ENCODE measurements around the gene ATP5PD.

The ATP5PD gene

DNA sequence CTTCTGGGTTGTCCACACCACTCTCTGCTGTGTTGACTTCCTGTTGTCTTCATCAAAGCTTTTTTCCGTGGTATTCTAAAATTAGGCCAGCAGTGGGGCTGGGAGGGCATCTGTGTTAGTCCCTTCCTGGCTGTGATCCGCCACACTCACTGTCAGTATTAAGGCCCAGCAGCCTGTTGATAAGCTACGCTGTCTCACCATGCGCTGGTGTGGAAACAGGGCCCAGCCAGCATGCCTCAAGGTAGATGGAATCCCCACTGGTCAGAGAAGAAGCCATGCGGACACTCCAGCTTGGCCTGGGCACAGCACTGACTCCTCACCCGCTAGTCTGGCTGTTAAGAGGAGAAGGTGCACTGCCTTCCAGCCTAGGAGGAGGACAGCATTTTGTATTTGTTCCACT, 48.0 kb downstream of the ATP5PD start (continued):
- TF ChIP-seq PRDM10 (tag by site-specific recombination; IDR thresholded peaks at IDR 0.05) (no peak), ELK4 (IDR thresholded peaks at IDR 0.05; ENCODE audit: borderline replicate concordance, low read depth, low read length) (no peak)
- TF ChIP-seq, protein P1, sequence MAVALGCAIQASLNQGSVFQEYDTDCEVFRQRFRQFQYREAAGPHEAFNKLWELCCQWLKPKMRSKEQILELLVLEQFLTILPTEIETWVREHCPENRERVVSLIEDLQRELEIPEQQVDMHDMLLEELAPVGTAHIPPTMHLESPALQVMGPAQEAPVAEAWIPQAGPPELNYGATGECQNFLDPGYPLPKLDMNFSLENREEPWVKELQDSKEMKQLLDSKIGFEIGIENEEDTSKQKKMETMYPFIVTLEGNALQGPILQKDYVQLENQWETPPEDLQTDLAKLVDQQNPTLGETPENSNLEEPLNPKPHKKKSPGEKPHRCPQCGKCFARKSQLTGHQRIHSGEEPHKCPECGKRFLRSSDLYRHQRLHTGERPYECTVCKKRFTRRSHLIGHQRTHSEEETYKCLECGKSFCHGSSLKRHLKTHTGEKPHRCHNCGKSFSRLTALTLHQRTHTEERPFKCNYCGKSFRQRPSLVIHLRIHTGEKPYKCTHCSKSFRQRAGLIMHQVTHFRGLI (tag by site-specific recombination; IDR thresholded peaks at IDR 0.05), result no peak

GRCh38 chr17:74995847-74996246, 50.9 kb downstream of the ATP5PD start:
- H3K9me3 ChIP-seq (ENCODE audit: control insufficient read depth, insufficient read depth, low read depth, low read length), result no peaks in the 10 kb centered on the region
- H3K4me1 ChIP-seq (ENCODE audit: control insufficient read depth, insufficient read depth, low read length), result no peaks in the 10 kb centered on the region
- peaks cover 8 to 11% of the 10 kb centered on the region in 2 experiments; a peak in 2 of 3 replicates for H3K36me3 ChIP-seq (ENCODE audit: control insufficient read depth in 2 of 2, insufficient read depth in 1 of 2, low read length in 2 of 2)
- CTCF ChIA-PET, result interaction anchor here (2.7 kb wide), 1 partner anchor 8 kb away, joined by 8 read pairs; the partner anchor contains the start of gene CDR2L
- POLR2A ChIA-PET, result interaction anchor here (1.4 kb wide), 1 partner anchor 17 kb away, joined by 5 read pairs; the partner anchor contains the start of gene MRPL58
- H3K27ac ChIP-seq (ENCODE audit: extremely low read depth, low read depth, low read length), result no peak overlapping the region
- TF ChIP-seq OVOL3 (tag by site-specific recombination; IDR thresholded peaks at IDR 0.05) (no peak), ZNF341 (tag by site-specific recombination; IDR thresholded peaks at IDR 0.05; ENCODE audit: low read depth) (no peak), ZNF664 (tag by site-specific recombination; IDR thresholded peaks at IDR 0.05) (peak; percentile 63; the same call in 1 of the 2 replicates), PRDM6 (tag by site-specific recombination; IDR thresholded peaks at IDR 0.05) (peak; percentile 80)
- TF ChIP-seq, protein P2, sequence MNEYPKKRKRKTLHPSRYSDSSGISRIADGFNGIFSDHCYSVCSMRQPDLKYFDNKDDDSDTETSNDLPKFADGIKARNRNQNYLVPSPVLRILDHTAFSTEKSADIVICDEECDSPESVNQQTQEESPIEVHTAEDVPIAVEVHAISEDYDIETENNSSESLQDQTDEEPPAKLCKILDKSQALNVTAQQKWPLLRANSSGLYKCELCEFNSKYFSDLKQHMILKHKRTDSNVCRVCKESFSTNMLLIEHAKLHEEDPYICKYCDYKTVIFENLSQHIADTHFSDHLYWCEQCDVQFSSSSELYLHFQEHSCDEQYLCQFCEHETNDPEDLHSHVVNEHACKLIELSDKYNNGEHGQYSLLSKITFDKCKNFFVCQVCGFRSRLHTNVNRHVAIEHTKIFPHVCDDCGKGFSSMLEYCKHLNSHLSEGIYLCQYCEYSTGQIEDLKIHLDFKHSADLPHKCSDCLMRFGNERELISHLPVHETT (tag by site-specific recombination; IDR thresholded peaks at IDR 0.05), result no peak
- no peak overlapping the region for H3K4me3 ChIP-seq (ENCODE audit: low read depth, low read length)

DNA sequence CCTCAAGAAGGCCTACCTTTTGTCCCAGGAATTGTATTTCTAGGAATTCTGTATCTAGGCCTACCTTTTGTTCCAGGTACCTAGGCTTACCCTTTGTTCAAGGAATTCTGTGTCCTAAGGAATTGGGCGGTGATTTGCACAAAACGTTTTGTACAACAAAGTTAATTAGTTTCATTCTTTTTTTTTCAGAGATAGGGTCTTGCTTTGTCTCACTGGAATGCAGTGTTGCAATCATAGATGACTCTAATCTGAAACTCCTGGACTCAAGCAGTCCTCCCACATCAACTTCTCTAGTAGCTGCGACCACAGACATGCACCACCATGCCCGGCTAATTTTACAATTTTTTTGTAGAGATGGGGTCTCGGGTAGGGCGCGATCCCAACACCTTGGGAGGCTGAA, 52.3 kb downstream of the ATP5PD start:
- Histone ChIP-seq H3K9me3 (ENCODE audit: control insufficient read depth, insufficient read depth, low read depth, low read length) (no peaks in the 10 kb centered on the region), H3K4me3 (ENCODE audit: low read depth, low read length) (no peak overlapping the region), H3K27ac (ENCODE audit: extremely low read depth, low read depth, low read length) (no peak overlapping the region), H3K4me1 (ENCODE audit: control insufficient read depth, insufficient read depth, low read length) (no peaks in the 10 kb centered on the region), H3K36me3 (ENCODE audit: control insufficient read depth in 2 of 2, insufficient read depth in 1 of 2, low read length in 2 of 2) (peaks cover 0 to 9% of the 10 kb centered on the region in 2 experiments; a peak in 2 of 3 replicates)
- no peak for TF ChIP-seq ZNF138 (tag by site-specific recombination; IDR thresholded peaks at IDR 0.05; ENCODE audit: borderline replicate concordance)
- TF ChIP-seq ZXDB (tag by site-specific recombination; IDR thresholded peaks at IDR 0.05), result no peak
- no peak for TF ChIP-seq ZNF785 (tag by site-specific recombination; IDR thresholded peaks at IDR 0.05)
- no peak for TF ChIP-seq MEIS1 (CRISPR knock-in tag; IDR thresholded peaks at IDR 0.05; ENCODE audit: borderline replicate concordance)
- TF ChIP-seq WT1 (tag by site-specific recombination; IDR thresholded peaks at IDR 0.05), result no peak
- no peak for TF ChIP-seq ZNF18 (tag by site-specific recombination; IDR thresholded peaks at IDR 0.05)
- POLR2A ChIA-PET, result interaction anchor here (0.6 to 1.5 kb wide), 4 partner anchors 12 to 129 kb away, joined by 3 to 5 read pairs (median 4); no protein-coding TSS in a partner anchor
- CTCF ChIA-PET, result interaction anchor here (0.6 to 3.8 kb wide), 7 partner anchors 9 to 419 kb away, joined by 3 to 18 read pairs (median 4); no protein-coding TSS in a partner anchor
